NCI-H1694 (cell line): Measurements from ENCODE around the gene EGFL6.
"Not testable (repeated sequence)": the region's sequence is repeated elsewhere in the genome, so short reads cannot be mapped to it uniquely, and the experiment has no call there.

Source experiments
- DNase-seq: peaks from one replicate; lab custom pipeline; 2025; lab: John Stamatoyannopoulos, UW

The EGFL6 gene

DNA sequence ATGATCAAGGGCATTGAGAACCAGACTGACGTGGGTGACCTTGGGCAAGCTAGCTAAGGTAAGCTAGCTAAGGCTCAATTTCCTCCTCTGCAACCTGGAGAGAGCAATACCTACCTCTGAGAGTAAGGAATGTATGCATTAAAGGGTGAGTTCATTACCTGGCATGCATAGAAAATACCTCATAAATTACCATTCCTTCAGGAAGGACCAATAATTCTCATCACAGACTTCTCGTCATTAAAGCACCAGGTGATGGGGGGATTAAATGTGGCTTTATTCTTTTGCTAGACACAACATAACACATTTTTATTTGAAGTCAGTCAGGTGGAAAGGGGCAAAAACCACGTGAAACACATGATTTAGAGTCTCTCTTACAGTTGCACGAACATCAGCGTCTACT, 21.5 kb downstream of the EGFL6 start:
- DNase-seq: no peak

DNA sequence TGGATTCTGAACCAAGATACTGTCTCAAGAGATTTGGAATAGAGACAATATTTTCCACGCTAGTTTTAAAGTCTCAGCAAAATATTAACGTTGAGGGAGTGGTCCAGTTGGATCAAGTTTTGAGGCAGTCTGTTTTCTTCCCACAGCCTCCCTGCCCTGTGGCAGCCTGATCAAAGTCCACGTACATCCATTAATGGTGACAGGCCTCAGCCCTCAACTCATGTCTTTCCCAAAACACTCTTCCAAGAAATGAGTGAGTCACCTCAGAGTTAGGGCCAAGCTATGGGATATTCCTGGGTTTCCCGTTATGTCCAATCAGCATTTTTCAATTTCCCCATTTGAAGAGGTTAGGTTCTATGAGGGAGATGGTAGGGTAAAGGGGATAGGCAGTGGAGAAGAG, 28.5 kb downstream of the EGFL6 start:
- no peak for DNase-seq

DNA sequence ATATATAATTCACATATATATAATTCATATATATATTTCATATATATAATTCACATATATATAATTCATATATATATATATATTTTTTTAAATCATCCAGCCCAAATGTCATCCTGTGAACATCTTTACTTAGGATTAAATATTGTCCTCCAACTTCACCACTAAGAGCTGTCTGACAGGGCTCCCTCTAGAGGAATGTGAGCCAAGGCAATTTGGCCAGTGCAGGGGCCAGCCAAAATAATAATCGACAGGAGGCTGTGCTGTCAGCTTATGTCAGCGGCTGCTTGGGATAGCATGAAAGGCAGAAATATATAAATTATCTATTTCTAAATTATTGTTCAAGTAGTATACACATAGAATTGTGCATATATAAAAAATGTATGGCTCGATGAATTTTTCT, 29.5 kb downstream of the EGFL6 start:
- no peak for DNase-seq

DNA sequence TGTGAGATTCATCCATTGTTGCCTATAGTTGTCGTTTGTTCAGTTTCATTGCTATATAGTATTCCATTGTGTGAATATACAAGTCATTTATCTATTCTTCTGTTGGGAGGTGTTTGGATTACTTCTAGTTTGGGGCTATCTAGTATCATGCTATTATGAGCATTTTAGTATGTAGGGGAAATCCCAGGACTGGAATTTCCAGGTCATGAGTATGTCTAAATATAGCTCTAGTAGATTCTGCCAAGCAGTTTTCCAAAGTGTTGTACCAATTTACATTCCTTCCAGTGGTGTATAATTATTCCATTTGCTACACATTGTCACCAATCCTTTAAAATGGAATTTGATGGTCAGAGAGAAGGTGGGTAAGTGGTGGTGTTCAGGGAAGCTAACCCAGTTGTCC, 30.1 kb downstream of the EGFL6 start:
- no peak for DNase-seq

DNA sequence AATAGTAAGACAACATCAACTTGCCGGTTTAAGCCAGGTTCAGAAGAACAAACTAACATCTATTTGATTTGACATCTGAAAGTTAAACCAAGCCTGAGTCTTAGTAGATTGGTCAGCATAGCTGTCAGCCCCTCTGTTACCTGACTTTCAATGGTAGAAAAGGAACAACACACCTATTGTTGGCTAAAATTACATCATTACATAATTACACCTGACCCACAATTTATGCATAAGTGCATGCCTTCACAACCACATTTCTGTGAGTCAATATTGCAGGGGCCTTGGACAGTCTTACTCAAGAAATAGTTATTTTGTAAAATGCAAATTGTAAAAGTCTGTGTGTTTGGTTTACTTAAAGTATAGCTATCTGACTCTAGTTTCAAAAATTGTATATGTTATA, 36.2 kb downstream of the EGFL6 start:
- no peak for DNase-seq

DNA sequence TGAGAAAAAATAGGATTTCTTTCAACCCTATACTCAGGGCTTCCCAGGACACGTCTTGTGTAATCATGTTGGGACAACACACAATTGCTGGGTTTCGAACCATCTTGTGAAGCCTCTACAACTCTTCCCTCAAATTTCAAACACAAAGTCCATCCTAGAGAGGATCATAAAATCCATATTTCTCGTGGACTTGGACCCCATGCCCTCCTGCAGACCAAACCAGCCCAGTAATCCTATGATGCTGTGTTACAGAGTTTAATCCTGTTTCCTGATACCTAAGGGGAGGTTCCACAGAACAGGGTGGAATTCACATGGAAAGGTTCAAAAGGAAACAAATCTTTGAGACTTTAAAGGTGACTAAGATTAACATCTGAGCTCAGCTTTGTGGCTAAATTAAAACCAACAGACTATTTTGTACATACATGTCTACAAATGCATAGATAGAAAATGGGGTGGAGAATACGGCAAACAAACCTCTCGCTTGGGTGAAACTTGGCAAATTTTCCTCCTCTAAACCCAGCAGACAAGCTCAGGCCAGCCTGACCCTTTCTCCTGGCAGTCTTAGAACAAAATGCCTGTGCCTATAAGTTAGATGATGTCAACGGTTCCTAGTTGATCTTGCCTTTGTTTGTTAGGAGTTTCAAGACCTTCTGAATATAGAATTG, 38.1 kb downstream of the EGFL6 start:
- DNase-seq: no peak

DNA sequence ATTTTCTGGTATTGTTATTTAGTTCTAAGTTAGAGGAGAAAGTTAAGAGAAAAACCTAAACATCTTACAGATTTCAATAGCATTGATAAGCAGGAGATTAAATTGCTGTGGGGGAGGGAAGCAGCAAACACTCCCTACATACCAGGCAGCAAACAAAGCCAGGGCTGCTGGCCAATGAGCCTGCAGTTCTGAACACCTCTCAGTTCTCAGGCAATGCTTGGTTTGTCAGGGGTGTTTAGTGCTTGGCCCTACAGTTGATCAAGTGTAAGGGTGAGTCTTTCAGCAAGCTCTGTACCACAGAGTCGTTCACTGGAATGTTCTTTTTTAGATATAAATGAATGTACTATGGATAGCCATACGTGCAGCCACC, 38.6 kb downstream of the EGFL6 start:
- no peak for DNase-seq

DNA sequence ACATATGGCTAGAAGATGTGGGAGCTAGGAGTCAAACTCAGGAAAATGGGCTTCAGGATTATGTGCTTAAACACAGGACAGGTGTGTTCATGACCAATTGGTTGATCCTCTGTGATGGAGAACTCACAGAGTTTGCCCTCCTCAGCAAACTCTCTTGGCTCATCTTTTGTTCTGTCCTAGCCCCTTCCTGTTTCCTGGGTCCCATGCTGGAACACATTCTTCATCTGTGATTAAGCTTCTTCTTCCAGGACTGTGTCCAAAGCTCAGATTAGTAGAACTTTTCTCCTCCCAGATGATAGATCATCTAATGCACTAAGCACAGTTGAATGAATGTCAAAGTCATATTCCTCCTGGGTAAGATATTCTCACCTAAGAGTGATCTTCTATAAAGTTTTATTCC, 44.8 kb downstream of the EGFL6 start:
- DNase-seq: no peak

DNA sequence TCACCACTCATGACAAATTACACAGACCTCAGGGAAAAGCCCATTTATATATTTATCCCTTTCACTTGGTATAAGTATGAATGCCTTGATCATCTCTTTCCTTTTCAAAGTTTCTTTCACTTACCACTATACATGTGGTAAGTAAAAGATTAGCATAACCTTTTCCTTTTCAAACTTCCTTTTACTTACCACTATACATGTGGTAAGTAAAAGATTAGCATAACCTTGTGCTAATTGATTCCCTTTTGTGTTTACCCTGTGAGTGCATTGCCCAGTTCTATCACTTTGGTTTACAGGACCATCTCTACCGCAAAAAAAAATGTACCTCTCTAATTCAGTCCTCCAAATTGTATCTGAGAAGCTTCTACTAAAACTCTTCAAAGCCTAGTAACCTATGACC, 50.8 kb downstream of the EGFL6 start:
- no peak for DNase-seq

DNA sequence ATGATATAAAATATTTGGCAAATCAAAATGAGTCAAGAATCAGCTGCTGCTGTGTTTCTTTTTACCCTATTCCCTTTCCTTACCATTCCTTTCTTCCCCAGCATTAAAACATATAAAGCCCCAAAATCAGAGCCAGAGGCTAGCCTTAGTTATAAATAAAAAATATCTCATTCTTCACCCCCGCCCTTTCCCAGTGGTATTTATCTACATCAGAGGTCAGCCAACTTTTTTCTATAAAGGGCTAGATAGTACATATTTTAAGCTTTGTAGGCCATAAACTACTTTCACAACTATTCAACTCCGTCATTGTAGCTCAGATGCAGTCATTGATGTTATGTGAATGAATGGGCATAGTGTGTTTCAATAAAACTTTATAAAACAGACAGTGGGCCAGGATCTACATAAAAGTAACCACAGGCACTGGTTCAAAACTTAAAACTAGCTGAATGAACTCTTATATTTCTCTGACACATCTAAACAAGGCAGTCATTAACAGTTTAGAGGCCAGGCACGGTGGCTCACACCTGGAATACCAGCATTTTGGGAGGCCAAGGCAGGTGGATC, 53.1 kb downstream of the EGFL6 start:
- DNase-seq: no peak

DNA sequence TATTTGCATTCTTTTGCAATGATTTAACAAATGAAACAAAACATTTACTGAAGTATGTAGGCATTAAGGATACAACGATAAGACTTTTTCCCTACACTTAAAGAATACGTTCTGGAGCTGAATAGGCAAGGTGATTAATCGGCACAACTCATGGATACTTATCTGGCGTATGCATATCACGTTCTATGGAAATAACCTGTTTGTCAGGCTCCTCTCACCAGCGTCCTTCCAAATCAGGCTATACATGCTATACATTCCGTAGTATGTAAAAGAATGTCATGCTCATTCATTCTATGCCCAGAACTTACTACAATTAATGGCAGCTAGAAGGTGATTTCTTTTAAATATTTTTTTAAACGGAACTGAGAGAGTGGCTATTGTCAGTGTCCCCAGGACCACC, 57.9 kb downstream of the EGFL6 start:
- DNase-seq: no peak

DNA sequence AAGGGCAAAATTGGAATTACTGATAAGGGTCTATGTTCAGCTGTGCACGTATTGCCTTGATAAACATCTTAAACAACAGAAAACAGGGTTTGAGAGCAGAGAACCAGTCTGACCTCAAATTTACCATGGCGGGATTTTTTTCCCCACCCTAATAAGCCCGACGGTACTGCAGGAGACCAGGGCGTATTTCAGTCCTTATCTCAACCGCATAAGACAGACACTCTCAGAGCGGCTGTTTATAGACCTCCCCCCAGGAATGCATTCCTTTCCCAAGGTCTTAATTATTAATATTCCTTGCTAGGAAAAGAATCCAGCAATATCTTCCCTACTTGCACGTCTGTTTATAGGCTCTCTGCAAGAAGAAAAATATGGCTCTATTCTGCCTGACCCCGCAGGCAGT, 67.8 kb downstream of the EGFL6 start:
- not testable (repeated sequence) for DNase-seq

DNA sequence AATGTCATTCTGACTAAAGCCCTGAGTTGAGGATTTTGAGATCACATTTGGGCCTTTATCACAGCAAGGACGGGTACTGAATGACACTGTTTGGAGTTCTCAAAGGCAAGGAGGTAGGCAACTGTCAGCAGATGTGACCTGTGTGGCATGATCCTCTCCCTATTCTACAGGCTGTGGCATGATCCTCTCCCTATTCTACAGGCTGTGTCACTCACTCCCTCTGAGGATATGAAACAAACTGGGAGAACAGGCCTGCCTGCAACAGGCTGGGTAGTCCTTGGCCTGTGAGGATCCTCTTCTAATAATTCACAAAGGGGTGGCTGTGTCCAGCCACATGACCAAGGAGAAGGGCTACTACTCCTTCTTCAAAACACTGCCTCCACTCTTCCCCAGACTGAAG, 68.6 kb downstream of the EGFL6 start:
- no peak for DNase-seq

DNA sequence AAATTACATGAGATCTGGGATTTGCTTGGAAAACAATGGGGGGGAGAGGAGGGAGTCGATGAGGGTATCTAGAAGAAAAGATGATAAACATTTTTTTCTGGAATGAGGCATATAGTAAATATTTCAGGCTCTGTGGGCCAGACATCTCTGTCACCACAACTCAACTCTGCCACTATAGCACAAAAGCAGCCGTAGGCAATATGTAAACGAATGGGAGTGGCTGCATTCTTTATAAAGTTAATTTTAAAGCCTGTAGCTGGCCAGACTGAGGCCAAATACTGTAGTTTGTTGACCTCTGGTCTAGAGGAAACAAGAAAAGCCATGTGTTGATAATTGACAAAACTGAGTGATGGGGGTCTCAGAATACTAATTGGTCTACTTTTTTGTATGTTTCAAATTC, 69.4 kb downstream of the EGFL6 start:
- DNase-seq: no peak

DNA sequence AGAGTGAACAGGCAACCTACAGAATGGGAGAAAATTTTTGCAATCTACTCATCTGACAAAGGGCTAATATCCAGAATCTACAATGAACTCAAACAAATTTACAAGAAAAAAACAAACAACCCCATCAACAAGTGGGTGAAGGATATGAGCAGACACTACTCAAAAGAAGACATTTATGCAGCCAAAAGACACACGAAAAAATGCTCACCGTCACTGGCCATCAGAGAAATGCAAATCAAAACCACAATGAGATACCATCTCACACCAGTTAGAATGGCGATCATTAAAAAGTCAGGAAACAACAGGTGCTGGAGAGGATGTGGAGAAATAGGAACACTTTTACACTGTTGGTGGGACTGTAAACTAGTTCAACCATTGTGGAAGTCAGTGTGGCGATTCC, 72.3 kb downstream of the EGFL6 start:
- not testable (repeated sequence) for DNase-seq

DNA sequence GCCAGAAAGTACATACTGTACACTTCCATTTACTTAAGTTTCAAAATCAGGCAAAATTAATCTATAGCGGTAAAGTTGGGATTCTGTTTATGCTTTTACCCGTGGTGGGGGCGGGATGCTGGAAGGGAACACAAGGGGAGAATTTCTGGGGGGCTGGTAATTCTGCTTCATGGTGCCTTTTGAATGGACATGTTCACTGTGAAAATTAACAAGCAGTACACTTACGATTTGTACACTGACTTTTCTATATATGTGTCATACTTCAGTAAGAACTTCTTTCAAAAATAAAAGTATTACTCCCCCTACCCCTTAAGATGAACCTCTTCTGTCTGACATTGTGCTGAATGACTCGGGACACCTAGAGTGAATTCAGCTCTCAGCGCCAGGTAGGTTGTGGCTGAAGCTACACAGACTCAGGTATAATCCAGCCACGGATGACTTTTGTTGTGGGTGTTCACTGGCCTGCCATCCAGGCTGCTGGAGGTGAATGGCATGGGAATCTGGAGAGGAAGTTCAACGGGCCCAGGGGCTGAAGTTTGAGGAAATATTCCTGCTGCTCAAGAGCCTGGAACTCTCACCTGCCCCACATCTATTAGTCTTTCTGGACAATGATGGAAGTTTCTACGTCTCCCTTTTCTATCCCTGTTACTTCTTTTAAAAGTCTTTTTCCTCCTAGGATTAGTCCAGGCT, 76.2 kb downstream of the EGFL6 start:
- no peak for DNase-seq

DNA sequence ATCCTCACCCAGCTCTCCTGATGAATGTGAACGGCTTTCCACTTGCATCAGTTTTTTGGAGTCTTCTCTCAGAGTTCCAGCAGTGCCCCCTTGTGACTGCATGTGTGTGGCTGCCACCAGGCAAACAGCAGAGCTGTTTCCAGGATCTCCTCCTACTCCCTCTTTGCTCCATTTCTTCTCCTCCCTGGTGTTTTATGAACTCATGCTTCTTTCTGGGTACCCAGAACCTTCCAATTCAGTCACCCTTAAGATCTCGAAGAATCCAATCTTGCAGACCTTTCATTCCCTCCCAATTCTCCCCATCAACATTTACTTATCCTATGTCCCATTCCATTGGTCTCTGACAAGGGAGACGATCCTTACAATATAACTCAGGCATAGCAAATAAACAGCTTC, 76.8 kb downstream of the EGFL6 start:
- peak; percentile 2 for DNase-seq

DNA sequence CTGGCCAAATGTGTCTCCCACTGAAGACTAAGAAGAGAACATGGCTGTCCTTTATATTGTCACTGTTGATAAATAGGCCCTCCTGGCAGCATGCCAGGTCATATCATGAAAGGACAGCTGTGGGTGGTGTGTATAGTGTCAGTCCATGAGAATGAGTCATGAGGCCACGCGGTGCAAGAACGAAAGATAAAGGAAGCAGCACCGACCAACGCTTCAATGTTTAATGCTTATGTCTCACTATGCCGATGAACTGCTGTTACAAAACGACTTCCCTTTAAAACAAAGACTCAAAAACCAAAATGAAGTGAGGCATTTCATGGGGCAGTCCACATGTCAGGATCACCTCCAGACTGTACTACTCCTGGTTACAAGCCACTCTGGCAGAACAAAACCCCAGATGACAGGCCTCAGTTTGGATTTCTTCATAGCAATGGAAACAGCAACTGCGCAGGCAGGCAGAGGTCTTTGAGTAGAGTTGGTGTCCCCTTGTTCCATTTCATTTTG, 78.4 kb downstream of the EGFL6 start:
- no peak for DNase-seq

DNA sequence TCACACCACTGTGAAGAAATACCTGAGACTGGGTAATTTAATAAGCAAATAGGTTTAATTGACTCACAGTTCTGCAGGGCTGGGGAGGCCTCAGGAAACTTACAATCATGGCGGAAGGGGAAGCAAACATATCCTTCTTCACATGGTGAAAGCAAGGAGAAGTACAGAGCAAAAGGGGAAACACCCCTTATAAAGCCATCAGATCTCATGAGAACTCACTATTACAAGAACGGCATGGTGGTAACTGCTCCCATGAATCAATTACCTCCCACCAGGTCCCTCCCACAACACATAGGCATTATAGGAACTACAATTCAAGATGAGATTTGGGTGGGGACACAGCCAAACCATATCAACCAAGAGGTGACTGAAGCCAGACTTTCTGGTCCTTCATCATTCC, 78.9 kb downstream of the EGFL6 start:
- DNase-seq: not testable (repeated sequence)

DNA sequence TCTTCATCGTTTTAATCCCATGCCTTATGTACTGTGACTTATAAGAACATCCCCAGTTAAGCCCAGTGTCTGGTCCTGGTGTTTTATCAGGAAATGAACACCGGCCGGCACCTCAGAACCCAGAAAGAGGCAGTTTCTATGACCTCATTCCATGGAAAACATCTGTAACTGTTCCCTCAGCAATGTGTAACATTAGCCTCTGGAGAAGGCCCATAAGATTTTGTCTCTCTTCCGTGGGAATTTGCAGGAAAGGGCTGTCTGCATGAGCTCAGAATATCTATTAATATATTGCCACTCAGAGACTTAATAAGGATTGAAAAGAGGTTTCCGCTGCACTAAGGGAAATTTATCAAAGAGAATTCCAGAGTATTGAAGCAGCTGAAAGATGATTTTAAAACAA, 80.4 kb downstream of the EGFL6 start:
- no peak for DNase-seq

DNA sequence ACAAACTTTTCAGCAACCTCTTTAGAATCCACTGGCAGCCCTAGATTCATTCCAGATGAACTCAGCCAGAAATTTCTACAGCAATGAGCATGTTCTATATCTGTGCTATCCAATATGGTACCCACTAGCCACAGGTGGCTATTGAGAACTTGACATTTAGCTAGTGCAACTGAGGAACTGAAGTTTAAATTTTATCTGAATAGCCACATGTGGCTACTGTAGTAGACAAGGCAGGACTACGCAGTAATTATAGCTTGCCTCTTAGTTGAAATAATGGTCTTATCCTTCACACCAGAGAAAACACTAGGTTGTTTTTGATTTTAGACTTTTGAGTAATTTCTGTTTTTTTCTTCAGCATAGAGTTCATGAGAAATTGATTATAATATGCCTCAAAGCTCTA, 80.9 kb downstream of the EGFL6 start:
- no peak for DNase-seq

DNA sequence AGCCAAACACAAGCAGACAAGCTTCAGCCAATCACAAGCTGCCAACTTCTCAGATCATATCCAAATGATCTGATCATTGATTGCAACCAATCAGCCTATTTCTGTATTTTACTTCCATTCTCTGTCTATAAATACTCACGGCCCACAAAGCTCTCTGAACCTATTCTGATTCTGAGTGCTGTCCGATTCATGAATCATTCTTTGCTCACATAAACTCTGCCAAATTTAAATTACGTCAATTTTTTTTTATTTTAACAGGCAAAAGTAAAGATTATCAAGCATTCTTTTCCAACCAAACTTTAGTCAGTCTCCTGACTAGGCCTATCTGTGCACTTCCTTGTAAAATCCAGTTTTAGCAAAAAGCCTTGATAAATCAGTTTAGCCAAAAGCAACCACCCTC, 81.7 kb downstream of the EGFL6 start:
- DNase-seq: no peak

DNA sequence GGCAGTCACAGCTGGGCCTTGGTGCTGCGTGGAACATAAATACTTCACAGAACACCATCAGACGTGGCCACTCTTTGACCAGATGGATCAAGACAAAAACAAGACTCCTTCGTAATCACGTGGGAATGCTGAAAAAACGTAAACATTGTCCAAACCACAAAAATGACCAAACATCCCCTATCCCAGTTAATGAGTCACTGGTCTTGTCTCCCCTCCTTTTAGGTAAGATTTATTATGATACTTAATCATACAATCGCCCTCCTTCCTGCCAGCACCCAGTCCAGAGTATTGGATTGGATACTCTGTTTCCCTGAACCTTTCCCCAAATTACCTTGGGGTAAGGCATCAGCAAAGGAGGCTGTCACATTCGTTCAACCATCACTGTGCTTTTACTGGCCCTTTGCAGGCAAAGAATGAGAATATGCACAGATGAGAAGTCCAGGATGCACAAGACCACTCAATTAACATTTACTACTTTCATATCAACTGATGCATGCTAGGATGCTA, 82.9 kb downstream of the EGFL6 start:
- DNase-seq: no peak
